GM12878 (cell line): ENCODE measurements around the gene NUP210L.

Source experiments
- ASH2L ChIP-seq: fragments of 300-600, 200-600 bp; sonication (generic); IDR thresholded peaks from 2 replicates; pipeline ENCODE4 v1.6.1; 2017; ENCODE audit warnings: low read depth, mild to moderate bottlenecking, borderline replicate concordance
- BCL11A ChIP-seq: IDR thresholded peaks from 2 replicates; pipeline ENCODE4 v1.6.1; 2011; ENCODE audit warnings: low read depth, low read length
- FOS ChIP-seq: IDR thresholded peaks from 3 replicates; pipeline ENCODE4 v1.6.1; 2011; ENCODE audit warnings: borderline replicate concordance; ENCODE audit not compliant: insufficient read length; ENCODE audit errors: extremely low read depth
- POLR2A ChIP-seq: IDR thresholded peaks from 2 replicates; pipeline ENCODE4 v1.6.1; 2011; ENCODE audit warnings: low read depth, mild to moderate bottlenecking, low read length
- POLR2AphosphoS5 ChIP-seq: IDR thresholded peaks from 2 replicates; pipeline ENCODE4 v1.6.1; 2011; ENCODE audit warnings: mild to moderate bottlenecking, low read length, inconsistent platforms
- TCF12 ChIP-seq: IDR thresholded peaks from 2 replicates; pipeline ENCODE4 v1.6.1; 2011; ENCODE audit warnings: low read depth, mild to moderate bottlenecking, low read length
- YY1 ChIP-seq: IDR thresholded peaks from 2 replicates; pipeline ENCODE4 v1.6.1; 2011; ENCODE audit warnings: low read depth, mild to moderate bottlenecking, low read length
- ZNF217 ChIP-seq: fragments of 450-650 bp; IDR thresholded peaks from 2 replicates; pipeline ENCODE4 v1.6.1; 2017; ENCODE audit warnings: antibody characterized with exemption, mild to moderate bottlenecking
- TF ChIP-seq, protein P1 (sequence below): IDR thresholded peaks from 2 replicates; pipeline ENCODE4 v1.6.1; 2011; ENCODE audit warnings: mild to moderate bottlenecking, low read depth, low read length, moderate library complexity; ENCODE audit not compliant: insufficient replicate concordance
- TF ChIP-seq, protein P2 (sequence below), 3 experiments: IDR thresholded peaks in 2 of 3; conservative IDR thresholded peaks in 1 of 3; 2 replicates each; pipeline ENCODE4 v1.5.1; 2011; ENCODE audit warnings: low read depth in 3 of 3, low read length in 3 of 3, mild to moderate bottlenecking in 3 of 3, control low read depth in 2 of 3, moderate library complexity in 2 of 3, inconsistent platforms in 1 of 3, mixed read lengths in 1 of 3; ENCODE audit not compliant: control insufficient read depth in 2 of 3, insufficient read depth in 1 of 3; ENCODE audit errors: extremely low read depth in 1 of 3
- TF ChIP-seq, protein P3 (sequence below): IDR thresholded peaks from 2 replicates; pipeline ENCODE4 v1.6.1; 2012; ENCODE audit warnings: mild to moderate bottlenecking, low read depth, low read length
- TF ChIP-seq, protein P4 (sequence below): fragments of 450-650 bp; IDR thresholded peaks from 2 replicates; pipeline ENCODE4 v1.6.1; 2017; ENCODE audit warnings: mild to moderate bottlenecking

DNA sequence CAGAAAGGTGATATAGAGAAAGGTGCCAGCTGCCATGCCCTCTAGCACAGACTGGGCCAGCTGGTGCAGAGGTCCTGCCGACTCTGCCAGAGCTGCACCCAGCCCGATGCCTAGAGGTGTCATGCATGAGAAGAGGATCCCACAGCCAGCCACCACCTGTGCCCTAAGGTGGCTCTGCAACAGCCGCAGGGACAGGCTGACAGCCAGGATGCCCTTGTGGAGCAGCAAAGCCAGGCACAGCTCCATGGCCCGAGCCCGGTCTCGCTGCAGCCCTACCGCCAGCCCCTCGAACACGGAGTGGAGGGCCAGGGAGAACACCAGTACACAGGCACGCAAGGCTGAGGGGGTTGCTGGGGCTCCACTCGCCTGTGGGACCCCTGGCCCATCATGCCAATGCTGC is 194.7 kb downstream of the NUP210L start:
- no peak for TF ChIP-seq FOS
- no peak for TF ChIP-seq POLR2A
- TF ChIP-seq, protein P1, sequence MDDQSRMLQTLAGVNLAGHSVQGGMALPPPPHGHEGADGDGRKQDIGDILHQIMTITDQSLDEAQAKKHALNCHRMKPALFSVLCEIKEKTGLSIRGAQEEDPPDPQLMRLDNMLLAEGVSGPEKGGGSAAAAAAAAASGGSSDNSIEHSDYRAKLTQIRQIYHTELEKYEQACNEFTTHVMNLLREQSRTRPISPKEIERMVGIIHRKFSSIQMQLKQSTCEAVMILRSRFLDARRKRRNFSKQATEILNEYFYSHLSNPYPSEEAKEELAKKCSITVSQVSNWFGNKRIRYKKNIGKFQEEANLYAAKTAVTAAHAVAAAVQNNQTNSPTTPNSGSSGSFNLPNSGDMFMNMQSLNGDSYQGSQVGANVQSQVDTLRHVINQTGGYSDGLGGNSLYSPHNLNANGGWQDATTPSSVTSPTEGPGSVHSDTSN, result no peak
- TF ChIP-seq, protein P2, sequence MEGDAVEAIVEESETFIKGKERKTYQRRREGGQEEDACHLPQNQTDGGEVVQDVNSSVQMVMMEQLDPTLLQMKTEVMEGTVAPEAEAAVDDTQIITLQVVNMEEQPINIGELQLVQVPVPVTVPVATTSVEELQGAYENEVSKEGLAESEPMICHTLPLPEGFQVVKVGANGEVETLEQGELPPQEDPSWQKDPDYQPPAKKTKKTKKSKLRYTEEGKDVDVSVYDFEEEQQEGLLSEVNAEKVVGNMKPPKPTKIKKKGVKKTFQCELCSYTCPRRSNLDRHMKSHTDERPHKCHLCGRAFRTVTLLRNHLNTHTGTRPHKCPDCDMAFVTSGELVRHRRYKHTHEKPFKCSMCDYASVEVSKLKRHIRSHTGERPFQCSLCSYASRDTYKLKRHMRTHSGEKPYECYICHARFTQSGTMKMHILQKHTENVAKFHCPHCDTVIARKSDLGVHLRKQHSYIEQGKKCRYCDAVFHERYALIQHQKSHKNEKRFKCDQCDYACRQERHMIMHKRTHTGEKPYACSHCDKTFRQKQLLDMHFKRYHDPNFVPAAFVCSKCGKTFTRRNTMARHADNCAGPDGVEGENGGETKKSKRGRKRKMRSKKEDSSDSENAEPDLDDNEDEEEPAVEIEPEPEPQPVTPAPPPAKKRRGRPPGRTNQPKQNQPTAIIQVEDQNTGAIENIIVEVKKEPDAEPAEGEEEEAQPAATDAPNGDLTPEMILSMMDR (IDR thresholded peaks at IDR 0.05 in 2 of 3, conservative IDR thresholded peaks at IDR 0.05 in 1 of 3; ENCODE audit: control insufficient read depth in 2 of 3, extremely low read depth in 1 of 3, insufficient read depth in 1 of 3, low read depth in 3 of 3, low read length in 3 of 3), result no peak
- TF ChIP-seq, protein P3, sequence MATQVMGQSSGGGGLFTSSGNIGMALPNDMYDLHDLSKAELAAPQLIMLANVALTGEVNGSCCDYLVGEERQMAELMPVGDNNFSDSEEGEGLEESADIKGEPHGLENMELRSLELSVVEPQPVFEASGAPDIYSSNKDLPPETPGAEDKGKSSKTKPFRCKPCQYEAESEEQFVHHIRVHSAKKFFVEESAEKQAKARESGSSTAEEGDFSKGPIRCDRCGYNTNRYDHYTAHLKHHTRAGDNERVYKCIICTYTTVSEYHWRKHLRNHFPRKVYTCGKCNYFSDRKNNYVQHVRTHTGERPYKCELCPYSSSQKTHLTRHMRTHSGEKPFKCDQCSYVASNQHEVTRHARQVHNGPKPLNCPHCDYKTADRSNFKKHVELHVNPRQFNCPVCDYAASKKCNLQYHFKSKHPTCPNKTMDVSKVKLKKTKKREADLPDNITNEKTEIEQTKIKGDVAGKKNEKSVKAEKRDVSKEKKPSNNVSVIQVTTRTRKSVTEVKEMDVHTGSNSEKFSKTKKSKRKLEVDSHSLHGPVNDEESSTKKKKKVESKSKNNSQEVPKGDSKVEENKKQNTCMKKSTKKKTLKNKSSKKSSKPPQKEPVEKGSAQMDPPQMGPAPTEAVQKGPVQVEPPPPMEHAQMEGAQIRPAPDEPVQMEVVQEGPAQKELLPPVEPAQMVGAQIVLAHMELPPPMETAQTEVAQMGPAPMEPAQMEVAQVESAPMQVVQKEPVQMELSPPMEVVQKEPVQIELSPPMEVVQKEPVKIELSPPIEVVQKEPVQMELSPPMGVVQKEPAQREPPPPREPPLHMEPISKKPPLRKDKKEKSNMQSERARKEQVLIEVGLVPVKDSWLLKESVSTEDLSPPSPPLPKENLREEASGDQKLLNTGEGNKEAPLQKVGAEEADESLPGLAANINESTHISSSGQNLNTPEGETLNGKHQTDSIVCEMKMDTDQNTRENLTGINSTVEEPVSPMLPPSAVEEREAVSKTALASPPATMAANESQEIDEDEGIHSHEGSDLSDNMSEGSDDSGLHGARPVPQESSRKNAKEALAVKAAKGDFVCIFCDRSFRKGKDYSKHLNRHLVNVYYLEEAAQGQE, result no peak
- TF ChIP-seq POLR2AphosphoS5, result no peak
- TF ChIP-seq YY1, result no peak
- TF ChIP-seq TCF12, result no peak
- TF ChIP-seq ASH2L, result no peak
- TF ChIP-seq ZNF217, result no peak
- TF ChIP-seq, protein P4, sequence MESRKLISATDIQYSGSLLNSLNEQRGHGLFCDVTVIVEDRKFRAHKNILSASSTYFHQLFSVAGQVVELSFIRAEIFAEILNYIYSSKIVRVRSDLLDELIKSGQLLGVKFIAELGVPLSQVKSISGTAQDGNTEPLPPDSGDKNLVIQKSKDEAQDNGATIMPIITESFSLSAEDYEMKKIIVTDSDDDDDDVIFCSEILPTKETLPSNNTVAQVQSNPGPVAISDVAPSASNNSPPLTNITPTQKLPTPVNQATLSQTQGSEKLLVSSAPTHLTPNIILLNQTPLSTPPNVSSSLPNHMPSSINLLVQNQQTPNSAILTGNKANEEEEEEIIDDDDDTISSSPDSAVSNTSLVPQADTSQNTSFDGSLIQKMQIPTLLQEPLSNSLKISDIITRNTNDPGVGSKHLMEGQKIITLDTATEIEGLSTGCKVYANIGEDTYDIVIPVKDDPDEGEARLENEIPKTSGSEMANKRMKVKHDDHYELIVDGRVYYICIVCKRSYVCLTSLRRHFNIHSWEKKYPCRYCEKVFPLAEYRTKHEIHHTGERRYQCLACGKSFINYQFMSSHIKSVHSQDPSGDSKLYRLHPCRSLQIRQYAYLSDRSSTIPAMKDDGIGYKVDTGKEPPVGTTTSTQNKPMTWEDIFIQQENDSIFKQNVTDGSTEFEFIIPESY, result no peak
- no peak for TF ChIP-seq BCL11A
